Forelimb muscle (tissue), 1 donor: ENCODE results near the gene TMEM125. TPM values are rescaled to one million over a fixed set of nuclear protein-coding genes. Genes with fewer than 3 reads are reported as not detected.

ENCODE experiments used
- DNase-seq: peaks from one replicate; pipeline ENCODE4 v3.0.0-alpha.2; 2013; ENCODE audit warnings: low read depth
- polyA plus RNA-seq: library from polyadenylated mRNA; unstranded; fragments of 120-200 nt; gene quantifications from one replicate; pipeline ENCODE4 v1.2.1, GENCODE V29; 2013; ENCODE audit not compliant: insufficient read length

Gene TMEM125
- polyA plus RNA-seq, 1 donor = not detected

GRCh38 chr1:43311521-43311920 is 41.7 kb downstream of the TMEM125 start:
- no peak for DNase-seq

DNA sequence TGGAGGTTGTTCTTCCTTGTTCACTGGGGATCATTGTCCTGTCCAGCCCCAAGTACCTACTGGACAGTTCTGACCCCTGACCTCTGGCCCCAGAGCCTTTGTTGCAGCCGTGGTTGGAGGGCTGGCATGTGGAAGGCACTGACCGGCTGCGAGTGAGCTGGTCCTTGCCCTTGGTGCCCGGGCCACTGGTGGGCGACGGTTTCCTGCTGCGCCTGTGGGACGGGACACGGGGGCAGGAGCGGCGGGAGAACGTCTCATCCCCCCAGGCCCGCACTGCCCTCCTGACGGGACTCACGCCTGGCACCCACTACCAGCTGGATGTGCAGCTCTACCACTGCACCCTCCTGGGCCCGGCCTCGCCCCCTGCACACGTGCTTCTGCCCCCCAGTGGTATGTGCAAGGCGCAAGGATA is 42.4 kb downstream of the TMEM125 start:
- DNase-seq = no peak

DNA sequence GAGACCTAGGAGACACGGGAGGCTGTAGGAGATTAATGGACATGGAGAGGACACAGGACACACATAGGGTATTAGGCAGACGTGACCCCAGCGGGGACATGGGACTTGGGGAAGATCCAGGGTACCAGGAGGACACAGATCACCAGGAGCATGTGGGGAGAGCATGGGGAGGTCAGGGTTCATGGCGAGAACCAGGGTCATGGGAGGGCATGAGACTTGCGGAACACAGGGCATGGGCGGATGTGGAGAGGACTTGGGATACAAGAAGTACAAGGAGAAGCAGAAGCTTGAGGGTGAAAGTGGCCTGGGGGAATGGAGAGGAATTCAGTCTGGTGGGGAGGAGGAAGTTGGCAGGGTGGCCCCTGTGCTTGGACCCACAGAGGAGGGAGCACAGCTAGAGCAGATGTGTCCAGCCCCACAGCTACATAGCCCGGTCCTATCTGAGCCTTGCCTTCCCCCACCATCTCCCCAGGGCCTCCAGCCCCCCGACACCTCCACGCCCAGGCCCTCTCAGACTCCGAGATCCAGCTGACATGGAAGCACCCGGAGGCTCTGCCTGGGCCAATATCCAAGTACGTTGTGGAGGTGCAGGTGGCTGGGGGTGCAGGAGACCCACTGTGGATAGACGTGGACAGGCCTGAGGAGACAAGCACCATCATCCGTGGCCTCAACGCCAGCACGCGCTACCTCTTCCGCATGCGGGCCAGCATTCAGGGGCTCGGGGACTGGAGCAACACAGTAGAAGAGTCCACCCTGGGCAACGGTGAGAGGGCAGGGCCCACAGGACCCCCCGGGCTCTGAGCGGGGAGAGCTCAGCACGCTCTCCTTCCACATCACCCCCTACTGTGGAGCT is 43.1 kb downstream of the TMEM125 start:
- no peak for DNase-seq

DNA sequence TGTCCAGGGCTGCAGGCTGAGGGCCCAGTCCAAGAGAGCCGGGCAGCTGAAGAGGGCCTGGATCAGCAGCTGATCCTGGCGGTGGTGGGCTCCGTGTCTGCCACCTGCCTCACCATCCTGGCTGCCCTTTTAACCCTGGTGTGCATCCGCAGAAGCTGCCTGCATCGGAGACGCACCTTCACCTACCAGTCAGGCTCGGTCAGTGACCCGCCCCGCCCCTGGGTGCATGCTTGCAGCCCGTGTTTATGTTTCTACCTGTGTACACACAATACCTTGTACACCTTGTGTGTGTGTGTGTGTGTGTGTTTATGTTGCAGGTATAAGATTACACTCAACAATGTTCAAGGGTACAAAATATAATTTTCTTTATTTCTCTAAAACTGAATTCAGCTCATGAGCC is 44.0 kb downstream of the TMEM125 start:
- no peak for DNase-seq

DNA sequence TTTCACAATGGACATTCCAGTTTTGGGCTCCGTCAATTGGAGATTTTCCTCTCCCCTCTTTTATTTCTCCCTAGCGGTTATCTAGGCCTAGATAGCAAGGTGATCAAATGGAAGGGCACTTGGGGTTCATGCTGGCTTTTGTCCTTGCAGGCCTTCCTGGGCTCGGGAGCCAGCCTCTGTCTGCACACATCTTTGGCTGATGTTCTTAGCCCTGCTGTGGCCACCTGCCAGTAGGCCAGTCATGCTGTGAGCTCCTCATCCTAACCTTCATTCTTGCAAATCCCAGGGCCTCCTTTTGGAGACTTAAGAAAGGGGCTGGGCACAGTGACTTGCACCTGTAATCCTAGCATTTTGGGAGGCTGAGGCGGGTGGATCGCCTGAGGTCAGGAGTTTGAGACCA is 44.5 kb downstream of the TMEM125 start:
- no peak for DNase-seq

DNA sequence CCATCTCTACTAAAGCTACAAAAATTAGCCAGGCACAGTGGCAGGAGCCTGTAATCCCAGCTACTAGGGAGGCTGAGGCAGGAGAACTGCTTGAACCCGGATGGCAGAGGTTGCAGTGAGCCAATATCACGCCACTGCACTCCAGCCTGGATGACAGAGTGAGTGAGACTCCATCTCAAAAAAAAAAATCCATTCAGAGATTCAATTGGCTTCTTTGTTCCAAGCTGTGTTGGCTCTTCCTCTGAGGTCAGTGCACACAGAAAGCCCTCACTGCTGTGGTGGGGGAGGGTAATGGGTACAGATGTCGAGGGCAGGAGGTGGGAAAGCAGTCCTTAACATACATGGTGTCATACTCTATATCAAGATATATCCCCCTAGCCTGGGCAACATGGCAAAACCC is 45.7 kb downstream of the TMEM125 start:
- no peak for DNase-seq

DNA sequence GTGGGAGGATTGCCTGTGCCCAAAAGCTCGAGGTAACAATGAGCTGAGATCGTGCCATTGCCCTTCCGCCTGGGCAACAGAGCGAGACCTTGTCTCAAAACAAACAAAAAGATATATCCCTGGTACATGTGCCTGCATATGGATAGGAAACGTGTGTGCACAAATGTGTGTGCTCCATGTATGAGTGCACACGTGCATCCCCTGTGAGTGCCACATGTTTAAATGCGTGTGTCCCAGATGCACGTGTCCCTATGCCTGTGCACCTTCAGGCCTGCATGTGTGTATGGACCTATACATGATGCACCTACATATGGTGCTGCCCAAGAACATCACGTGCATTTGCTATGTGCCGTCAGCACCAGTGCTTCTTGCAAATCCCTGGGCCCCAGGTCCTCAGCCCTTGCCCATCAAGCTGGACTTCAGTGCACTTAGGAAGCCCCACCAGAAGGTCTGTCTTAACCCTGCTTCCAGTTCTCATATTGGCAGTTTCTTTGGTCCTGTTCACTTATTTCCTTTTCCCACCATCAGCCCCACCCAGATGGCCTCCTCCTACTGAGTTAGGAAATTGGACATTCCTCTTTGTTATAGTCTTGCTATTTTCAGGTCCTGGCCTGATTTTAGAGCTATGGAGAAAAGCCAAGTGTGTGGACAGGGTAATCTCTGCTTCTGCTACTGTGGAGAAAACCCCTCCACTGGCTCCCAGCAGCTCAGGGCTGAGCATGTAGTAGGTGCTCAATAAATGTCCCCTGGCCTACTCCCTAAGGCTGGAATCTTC is 46.4 kb downstream of the TMEM125 start:
- DNase-seq = no peak

GRCh38 chr1:43316738-43317520 is 47.1 kb downstream of the TMEM125 start:
- no peak for DNase-seq

DNA sequence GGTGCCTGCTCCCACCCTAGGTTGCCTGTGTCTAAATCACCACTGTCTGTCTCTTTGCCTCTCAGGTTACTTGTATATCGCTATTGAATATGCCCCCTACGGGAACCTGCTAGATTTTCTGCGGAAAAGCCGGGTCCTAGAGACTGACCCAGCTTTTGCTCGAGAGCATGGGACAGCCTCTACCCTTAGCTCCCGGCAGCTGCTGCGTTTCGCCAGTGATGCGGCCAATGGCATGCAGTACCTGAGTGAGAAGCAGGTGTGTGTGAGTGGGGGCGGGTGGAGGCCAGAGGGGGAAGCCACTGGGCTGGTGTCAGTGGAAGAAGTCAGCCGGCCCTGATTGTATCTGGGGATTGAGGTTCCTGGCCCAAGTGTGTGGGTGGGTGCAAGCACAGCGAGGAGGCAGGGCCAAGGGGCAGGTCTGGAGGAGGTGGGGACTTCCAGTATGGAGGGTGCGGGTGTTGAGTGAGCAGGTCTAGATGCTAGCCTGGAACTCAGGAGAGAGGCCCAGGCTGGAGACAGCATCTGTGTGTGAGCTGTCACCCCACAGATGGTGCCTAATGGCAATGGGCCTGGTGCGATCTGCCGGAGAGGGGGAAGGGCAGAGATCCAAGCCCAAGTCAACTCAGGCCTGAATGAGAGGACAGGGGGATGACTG is 48.2 kb downstream of the TMEM125 start:
- no peak for DNase-seq

GRCh38 chr1:43318831-43319230 is 49.0 kb downstream of the TMEM125 start:
- no peak for DNase-seq

DNA sequence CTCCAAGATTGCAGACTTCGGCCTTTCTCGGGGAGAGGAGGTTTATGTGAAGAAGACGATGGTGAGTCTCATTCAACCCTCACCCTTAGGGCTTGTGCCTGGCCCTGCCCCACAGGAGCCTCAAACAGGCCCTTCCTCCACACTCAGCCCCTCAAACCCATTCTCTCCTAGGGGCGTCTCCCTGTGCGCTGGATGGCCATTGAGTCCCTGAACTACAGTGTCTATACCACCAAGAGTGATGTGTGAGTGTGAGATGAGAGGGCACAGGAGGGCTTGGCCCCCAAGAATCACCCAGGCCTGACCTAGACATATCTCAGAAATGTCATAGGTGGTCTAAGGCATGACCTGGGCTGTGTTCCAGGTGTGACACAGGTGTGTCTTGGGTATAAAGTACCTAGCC is 49.5 kb downstream of the TMEM125 start:
- no peak for DNase-seq

GRCh38 chr1:43319766-43320165 is 50.0 kb downstream of the TMEM125 start:
- no peak for DNase-seq

- no peak for DNase-seq
These were observed 51.6 kb downstream of the TMEM125 start for GRCh38 chr1:43321331-43321891.

DNA sequence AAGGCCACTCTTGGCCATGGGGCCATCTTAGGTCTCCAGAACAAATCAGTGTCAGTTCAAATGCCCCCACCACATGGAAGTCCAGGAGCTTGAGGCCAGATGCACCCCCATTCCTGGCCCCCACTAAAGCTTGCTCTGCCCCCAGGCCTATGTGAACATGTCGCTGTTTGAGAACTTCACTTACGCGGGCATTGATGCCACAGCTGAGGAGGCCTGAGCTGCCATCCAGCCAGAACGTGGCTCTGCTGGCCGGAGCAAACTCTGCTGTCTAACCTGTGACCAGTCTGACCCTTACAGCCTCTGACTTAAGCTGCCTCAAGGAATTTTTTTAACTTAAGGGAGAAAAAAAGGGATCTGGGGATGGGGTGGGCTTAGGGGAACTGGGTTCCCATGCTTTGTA is 52.7 kb downstream of the TMEM125 start:
- DNase-seq = no peak

Other genes starting within 250 kb of the TMEM125 start
- 31.7 TPM for gene EBNA1BP2, start 97.7 kb upstream of the TMEM125 start, polyA plus RNA-seq
- gene CFAP57, start 97.7 kb upstream of the TMEM125 start, polyA plus RNA-seq = 0.08 TPM
- not detected for gene C1orf210, start 15.6 kb downstream of the TMEM125 start, polyA plus RNA-seq
- gene TIE1, start 31.0 kb downstream of the TMEM125 start, polyA plus RNA-seq = 42.5 TPM
- gene MPL, start 67.8 kb downstream of the TMEM125 start, polyA plus RNA-seq = 0.22 TPM
- 14.3 TPM for gene CDC20, start 89.0 kb downstream of the TMEM125 start, polyA plus RNA-seq
- 30.1 TPM for gene ELOVL1, start 98.0 kb downstream of the TMEM125 start, polyA plus RNA-seq
- 20.0 TPM for gene MED8, start 119.8 kb downstream of the TMEM125 start, polyA plus RNA-seq
- gene SZT2, start 119.9 kb downstream of the TMEM125 start, polyA plus RNA-seq = 14.5 TPM
- gene HYI, start 183.9 kb downstream of the TMEM125 start, polyA plus RNA-seq = 18.3 TPM